ENCODE measurements around the gene DUOX2.
"Not testable (repeated sequence)": the region's sequence is repeated elsewhere in the genome, so short reads cannot be mapped to it uniquely, and the experiment has no call there.

The DUOX2 gene

GRCh38 chr15:45077391-45077790, 36.6 kb downstream of the DUOX2 start:
- not testable (repeated sequence) for DNase-seq (ENCODE audit: extremely low read depth in 1 of 2, low read depth in 1 of 2)

- not testable (repeated sequence) for DNase-seq (ENCODE audit: extremely low read depth in 1 of 2, low read depth in 1 of 2)
These were observed 38.3 kb downstream of the DUOX2 start for GRCh38 chr15:45075440-45076320.

DNA sequence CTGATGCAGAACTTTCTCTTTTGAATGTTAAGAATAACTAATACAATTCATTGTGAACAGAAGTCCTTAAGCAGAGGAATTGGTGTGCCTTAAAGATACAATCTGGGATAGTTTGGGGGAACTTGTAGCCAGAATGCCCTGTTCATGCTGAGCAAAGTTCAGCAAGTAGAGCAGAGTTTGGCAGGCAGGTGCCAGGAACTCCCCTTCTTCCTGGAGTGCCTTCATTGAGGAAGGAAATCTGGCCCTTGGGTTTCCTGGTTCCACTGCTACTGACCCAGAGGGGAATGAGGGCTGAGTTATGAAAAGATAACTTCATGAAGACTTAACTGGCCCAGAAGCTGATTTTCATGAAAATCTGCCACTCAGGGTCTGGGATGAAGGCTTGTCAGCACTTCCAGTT, 40.4 kb downstream of the DUOX2 start:
- DNase-seq (ENCODE audit: extremely low read depth in 1 of 2, low read depth in 1 of 2), result not testable (repeated sequence)

- DNase-seq (ENCODE audit: extremely low read depth in 1 of 2, low read depth in 1 of 2), result not testable (repeated sequence)
These were observed 44.0 kb downstream of the DUOX2 start for GRCh38 chr15:45069942-45070360.

DNA sequence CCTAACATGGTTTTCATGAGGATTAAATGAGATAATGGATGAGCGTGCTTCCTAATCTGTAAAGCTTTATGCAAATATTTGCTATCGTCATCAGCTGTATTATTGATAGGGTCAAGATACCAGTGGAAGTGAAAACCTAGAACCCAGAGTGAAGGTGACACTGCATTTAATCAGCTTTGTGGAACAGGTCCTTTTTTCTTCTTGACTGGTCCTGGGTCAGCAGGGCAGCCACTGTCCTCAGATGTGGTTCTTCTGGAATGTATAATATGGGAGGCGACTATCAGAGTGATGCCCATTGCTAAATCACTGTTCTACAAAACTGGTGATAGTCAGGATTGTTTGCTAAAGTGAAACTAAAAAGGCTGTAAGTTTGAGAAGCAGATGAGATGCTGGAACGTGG, 49.6 kb downstream of the DUOX2 start:
- DNase-seq (ENCODE audit: extremely low read depth in 1 of 2, low read depth in 1 of 2), result no peak

GRCh38 chr15:45062301-45062700, 51.7 kb downstream of the DUOX2 start:
- not testable (repeated sequence) for DNase-seq (ENCODE audit: extremely low read depth in 1 of 2, low read depth in 1 of 2)

GRCh38 chr15:45058690-45059675, 55.0 kb downstream of the DUOX2 start:
- DNase-seq (ENCODE audit: extremely low read depth in 1 of 2, low read depth in 1 of 2), result not testable (repeated sequence)

DNA sequence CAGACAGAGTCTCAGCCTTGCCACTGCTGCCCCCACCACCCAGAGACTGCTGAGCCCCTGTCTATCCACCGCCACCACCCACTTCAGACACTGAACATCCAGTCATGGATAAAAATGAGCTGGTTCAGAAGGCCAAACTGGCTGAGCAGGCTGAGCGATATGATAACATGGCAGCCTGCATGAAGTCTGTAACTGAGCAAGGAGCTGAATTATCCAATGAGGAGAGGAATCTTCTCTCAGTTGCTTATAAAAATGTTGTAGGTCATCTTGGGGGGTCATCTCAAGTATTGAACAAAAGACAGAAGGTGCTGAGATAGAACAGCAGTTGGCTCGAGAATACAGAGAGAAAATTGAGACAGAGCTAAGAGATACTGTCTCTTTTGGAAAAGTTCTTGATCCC, 61.3 kb downstream of the DUOX2 start:
- not testable (repeated sequence) for DNase-seq (ENCODE audit: extremely low read depth in 1 of 2, low read depth in 1 of 2)

- no peak for DNase-seq (ENCODE audit: extremely low read depth in 1 of 2, low read depth in 1 of 2)
These were observed 63.4 kb downstream of the DUOX2 start for GRCh38 chr15:45050587-45050986.

- DNase-seq (ENCODE audit: extremely low read depth in 1 of 2, low read depth in 1 of 2), result no peak
These were observed 65.0 kb downstream of the DUOX2 start for GRCh38 chr15:45048794-45049631.

DNA sequence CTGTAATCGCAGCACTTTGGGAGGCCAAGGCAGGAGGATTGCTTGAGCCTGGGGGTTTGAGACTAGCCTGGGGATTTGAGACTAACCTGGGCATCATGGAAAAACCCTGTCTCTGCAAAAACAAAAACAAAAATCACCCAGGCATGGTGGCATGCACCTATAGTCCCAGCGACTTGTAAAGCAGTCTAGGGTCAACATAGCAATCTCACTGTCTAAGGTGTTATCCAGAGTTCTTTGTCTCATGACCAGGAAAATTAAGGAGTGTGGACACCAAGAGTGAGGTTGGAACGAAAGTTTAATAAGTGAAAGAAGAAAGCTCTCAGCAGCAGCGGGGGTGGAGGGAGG, 65.6 kb downstream of the DUOX2 start:
- not testable (repeated sequence) for DNase-seq (ENCODE audit: extremely low read depth in 1 of 2, low read depth in 1 of 2)

GRCh38 chr15:45044270-45044669, 69.7 kb downstream of the DUOX2 start:
- not testable (repeated sequence) for DNase-seq (ENCODE audit: extremely low read depth in 1 of 2, low read depth in 1 of 2)

GRCh38 chr15:45042859-45043258, 71.1 kb downstream of the DUOX2 start:
- DNase-seq (ENCODE audit: extremely low read depth in 1 of 2, low read depth in 1 of 2), result not testable (repeated sequence)
